ENCODE measurements around the gene ATP8A2. TPM values are rescaled to one million over a fixed set of nuclear protein-coding genes. Genes with fewer than 3 reads are reported as not detected.

ATP8A2 gene
- total and polyA plus RNA-seq, 5 donors: 0.09 to 0.65 (median 0.22) TPM

DNA sequence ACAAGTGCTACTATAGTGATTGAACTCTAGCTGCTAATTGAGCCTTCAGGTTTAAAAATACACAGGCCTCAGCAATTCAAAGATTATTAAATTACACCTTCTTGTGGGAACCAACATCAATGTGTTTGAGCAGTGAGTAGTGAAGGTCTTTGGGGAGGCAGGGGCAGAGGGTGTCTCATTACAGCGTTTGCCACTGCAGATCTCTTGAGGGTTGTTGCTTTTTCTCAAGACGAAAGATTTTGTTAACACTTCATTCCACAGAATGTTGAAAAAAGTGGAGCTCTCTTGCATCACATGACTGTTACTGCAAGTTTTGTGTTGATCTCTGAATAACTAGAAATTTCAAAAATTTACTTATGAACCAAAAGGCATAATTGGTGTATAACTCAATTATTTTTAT, 253.6 kb downstream of the ATP8A2 start:
- H3K27me3 ChIP-seq (ENCODE audit: control insufficient read depth, insufficient read depth): no peaks in the 10 kb centered on the region
- 62% methylated on average over 2 of the region's 2 CpGs for WGBS
- H3K9me3 ChIP-seq (ENCODE audit: control insufficient read depth, low read length): no peaks in the 10 kb centered on the region
- DNase-seq (no peak), ATAC-seq (no peak)
- no peak overlapping the region for H3K27ac ChIP-seq (ENCODE audit: low read length)
- intact Hi-C loops (cut with DNase I): no loop called here
- H3K4me3 ChIP-seq (ENCODE audit: low read length): no peak overlapping the region
- no peaks in the 10 kb centered on the region for H3K4me1 ChIP-seq (ENCODE audit: control insufficient read depth, insufficient read depth, low read length)

DNA sequence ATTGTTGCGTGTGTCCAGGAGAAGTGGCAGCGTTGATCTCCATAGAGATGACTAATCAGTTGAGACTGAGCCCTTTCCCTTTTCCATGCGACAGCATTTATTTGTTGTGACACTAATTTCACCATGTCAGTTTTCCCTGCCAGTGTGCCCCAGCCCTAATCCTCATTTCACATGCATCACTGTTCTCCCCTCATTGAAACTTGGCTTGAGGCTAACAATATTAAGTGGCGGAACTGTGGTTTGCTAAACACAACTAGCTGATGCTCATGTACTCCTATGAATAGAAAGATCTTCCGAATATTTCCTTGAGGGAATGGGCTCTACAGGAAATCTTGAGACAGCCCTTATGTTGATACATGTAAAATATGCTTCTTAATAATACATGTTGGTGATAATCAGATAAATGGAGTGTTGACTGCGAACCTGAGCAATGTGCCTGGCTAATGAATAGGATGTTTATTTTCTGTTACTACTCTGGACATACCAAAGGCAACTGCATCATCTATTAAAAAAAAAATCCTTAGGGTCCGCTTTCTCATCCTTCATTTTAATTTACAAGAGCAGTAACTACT, 258.6 kb downstream of the ATP8A2 start:
- no peak overlapping the region for H3K27ac ChIP-seq (ENCODE audit: low read length)
- ATAC-seq: no peak
- WGBS: 87% methylated on average over 7 of the region's 7 CpGs
- no peaks in the 10 kb centered on the region for H3K27me3 ChIP-seq (ENCODE audit: control insufficient read depth, insufficient read depth)
- no peaks in the 10 kb centered on the region for H3K4me1 ChIP-seq (ENCODE audit: control insufficient read depth, insufficient read depth, low read length)
- DNase-seq: no peak
- no peaks in the 10 kb centered on the region for H3K9me3 ChIP-seq (ENCODE audit: control insufficient read depth, low read length)
- intact Hi-C loops (cut with DNase I): no loop called here
- no peak overlapping the region for H3K4me3 ChIP-seq (ENCODE audit: low read length)

DNA sequence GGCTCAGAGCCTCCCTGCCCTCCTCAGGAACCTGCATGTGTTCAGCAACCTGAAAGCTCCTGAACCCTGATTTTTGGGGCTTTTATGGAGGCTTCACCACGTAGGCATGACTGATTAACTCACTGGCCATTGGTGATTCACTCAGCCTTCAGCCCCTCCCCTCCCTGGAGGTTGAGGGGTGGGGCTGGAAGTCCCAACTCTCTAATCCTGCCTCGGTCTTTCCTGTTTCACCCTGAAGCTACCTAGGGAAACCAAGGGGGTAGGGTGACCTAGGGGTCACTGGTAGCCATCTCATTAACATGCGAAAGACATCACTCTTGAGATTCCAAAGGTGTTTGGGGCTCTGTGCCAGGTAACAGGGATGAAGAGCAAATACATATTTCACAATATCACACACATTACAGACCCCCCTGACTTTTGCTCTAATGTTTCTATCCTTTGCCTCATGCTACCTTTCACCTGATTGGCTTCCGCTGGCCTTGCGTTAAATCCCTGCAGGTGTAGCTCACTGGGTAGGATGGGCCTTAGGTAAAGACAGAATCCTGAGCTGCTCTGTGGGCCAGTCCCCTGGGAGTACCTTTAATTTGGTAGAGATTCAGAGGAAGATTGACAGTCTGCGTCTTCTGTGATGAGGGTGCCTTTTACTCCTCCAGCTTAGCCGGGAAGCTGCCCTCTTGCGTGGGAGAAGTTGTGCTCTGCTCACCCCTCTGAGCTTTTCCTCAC, 260.6 kb downstream of the ATP8A2 start:
- DNase-seq (no peak), ATAC-seq (no peak)
- H3K4me3 ChIP-seq (ENCODE audit: low read length): no peak overlapping the region
- intact Hi-C loops (cut with DNase I): no loop called here
- H3K27ac ChIP-seq (ENCODE audit: low read length): no peak overlapping the region
- no peaks in the 10 kb centered on the region for H3K4me1 ChIP-seq (ENCODE audit: control insufficient read depth, insufficient read depth, low read length)
- no peaks in the 10 kb centered on the region for H3K9me3 ChIP-seq (ENCODE audit: control insufficient read depth, low read length)
- WGBS: 73% methylated on average over 8 of the region's 8 CpGs
- no peaks in the 10 kb centered on the region for H3K27me3 ChIP-seq (ENCODE audit: control insufficient read depth, insufficient read depth)

DNA sequence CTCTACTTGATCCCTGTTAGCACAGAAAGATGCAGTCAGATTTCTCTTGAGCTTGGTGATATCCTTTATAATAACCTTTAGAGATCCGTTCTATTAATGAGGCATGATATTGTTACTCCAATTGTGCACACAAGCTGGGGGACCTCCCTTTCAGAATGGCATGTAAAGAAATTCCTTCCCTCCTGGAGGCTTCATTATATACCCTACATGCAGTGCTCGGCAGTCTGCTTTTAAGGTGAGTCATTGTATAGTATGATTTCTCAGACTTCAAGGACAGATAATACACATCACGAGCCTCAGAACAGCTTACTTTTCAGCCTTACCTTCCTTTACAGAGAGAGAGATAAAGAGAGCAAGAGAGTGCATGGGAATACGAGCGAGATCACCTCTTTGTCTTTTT, 261.3 kb downstream of the ATP8A2 start:
- intact Hi-C loops (cut with DNase I): no loop called here
- no peak overlapping the region for H3K27ac ChIP-seq (ENCODE audit: low read length)
- WGBS: 63% methylated on average over 5 of the region's 5 CpGs
- no peak for DNase-seq
- no peaks in the 10 kb centered on the region for H3K9me3 ChIP-seq (ENCODE audit: control insufficient read depth, low read length)
- H3K4me3 ChIP-seq (ENCODE audit: low read length): no peak overlapping the region
- H3K4me1 ChIP-seq (ENCODE audit: control insufficient read depth, insufficient read depth, low read length): no peaks in the 10 kb centered on the region
- H3K27me3 ChIP-seq (ENCODE audit: control insufficient read depth, insufficient read depth): no peaks in the 10 kb centered on the region
- no peak for ATAC-seq

DNA sequence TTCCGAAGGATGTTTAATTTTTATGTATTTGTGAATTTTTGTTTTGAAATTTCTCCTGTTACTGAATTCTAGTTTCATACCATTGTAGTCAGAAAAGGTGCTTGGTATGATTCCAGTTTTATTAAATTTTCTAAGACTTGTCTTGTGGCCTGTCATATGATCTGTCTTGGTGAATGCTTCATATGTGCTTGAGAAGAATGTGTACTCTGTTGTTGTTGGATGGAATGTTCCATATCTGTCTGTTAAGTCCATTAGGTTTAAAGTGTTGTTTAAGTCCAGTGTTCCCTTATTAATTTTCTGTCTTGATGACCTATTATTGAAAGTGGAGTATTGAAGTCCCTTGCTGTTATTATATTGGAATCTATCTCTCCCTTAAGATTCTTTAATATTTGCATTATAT, 273.9 kb downstream of the ATP8A2 start:
- DNase-seq (no peak), ATAC-seq (no peak)
- H3K27me3 ChIP-seq (ENCODE audit: control insufficient read depth, insufficient read depth): no peaks in the 10 kb centered on the region
- intact Hi-C loops (cut with DNase I): no loop called here
- whole genome bisulfite sequencing: 94% methylated on average over 1 of the region's 1 CpG
- no peak overlapping the region for H3K27ac ChIP-seq (ENCODE audit: low read length)
- H3K4me3 ChIP-seq (ENCODE audit: low read length): no peak overlapping the region
- no peaks in the 10 kb centered on the region for H3K4me1 ChIP-seq (ENCODE audit: control insufficient read depth, insufficient read depth, low read length)
- no peaks in the 10 kb centered on the region for H3K9me3 ChIP-seq (ENCODE audit: control insufficient read depth, low read length)

DNA sequence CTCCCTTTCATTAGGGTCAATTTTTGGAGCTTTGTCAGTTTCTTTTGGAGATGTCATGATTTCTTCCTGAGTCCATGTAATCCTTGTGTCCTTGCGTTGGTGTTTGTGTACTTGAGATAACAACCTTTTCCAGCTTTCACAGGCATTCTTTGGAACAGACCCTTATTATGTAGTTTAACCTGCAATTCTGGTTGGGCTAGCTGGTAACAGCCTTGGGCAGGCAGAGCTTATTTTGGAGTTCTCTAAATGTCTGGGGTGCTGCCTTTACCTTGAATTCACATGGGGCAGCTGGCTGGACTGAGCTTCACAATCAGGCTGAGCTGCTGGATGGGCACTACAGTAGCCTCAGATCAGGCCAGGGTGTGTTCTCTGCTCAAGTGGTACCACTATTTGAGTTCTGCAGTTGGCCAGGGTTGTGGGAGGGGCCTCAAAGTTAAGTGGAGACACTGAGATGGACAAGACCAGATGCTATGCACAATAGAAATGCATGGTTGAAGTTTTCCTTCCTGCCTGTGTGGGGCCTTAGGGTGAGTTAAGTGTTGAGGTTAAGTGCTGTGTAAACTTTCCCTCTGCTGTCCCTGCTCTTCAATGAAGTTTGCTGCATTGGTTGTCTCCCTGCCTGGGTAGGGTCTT, 277.3 kb downstream of the ATP8A2 start:
- no peak for ATAC-seq
- 37% methylated on average over 1 of the region's 1 CpG for WGBS
- Histone ChIP-seq H3K27me3 (ENCODE audit: control insufficient read depth, insufficient read depth) (no peaks in the 10 kb centered on the region), H3K4me3 (ENCODE audit: low read length) (no peak overlapping the region), H3K4me1 (ENCODE audit: control insufficient read depth, insufficient read depth, low read length) (no peaks in the 10 kb centered on the region), H3K27ac (ENCODE audit: low read length) (no peak overlapping the region), H3K9me3 (ENCODE audit: control insufficient read depth, low read length) (no peaks in the 10 kb centered on the region)
- intact Hi-C loops (cut with DNase I): no loop called here
- no peak for DNase-seq

DNA sequence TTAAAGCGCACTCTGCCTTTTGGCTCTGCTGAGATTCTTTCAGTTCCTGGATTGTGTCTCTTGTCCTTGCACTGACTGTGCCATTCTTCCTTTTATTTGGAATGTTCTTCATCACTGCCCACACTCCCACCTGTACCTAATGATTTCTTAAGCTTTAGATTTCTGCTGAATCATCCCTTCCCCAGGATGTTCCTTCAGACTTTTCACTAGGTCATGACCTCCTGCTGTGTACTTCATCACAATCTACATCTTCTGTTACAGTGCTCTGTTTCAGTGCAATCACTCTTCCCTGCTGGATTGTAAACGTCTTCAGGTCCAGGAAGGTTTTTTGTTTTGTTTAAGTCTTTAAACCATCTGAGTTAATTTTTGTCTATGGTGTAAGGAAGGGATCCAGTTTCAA, 281.0 kb downstream of the ATP8A2 start:
- H3K27ac ChIP-seq (ENCODE audit: low read length): no peak overlapping the region
- H3K4me3 ChIP-seq (ENCODE audit: low read length): no peak overlapping the region
- DNase-seq (no peak), ATAC-seq (no peak)
- WGBS: 34% methylated on average over 2 of the region's 2 CpGs
- H3K27me3 ChIP-seq (ENCODE audit: control insufficient read depth, insufficient read depth): no peaks in the 10 kb centered on the region
- intact Hi-C loops (cut with DNase I): no loop called here
- H3K4me1 ChIP-seq (ENCODE audit: control insufficient read depth, insufficient read depth, low read length): no peaks in the 10 kb centered on the region
- H3K9me3 ChIP-seq (ENCODE audit: control insufficient read depth, low read length): no peaks in the 10 kb centered on the region

DNA sequence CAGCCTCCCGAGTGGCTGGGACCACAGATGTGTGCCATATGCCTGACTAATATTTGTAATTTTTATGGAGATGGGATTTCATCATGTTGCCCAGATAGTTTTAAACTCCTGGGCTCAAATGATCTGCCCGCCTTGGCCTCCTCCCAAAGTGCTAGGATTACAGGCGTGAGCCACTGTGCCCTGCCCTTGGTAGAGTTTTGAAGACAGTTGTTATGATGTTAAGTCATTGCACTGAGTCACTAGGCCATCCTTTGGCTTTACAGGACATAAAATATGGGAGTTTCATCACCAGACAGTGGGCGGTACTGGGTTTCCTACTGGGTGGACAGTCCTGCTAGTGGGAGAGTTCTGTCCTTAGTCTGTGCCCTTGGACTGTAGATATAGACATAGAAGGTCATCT, 282.5 kb downstream of the ATP8A2 start:
- intact Hi-C loops (cut with DNase I): no loop called here
- 86% methylated on average over 4 of the region's 4 CpGs for WGBS
- Histone ChIP-seq H3K9me3 (ENCODE audit: control insufficient read depth, low read length) (no peaks in the 10 kb centered on the region), H3K27me3 (ENCODE audit: control insufficient read depth, insufficient read depth) (no peaks in the 10 kb centered on the region), H3K4me3 (ENCODE audit: low read length) (no peak overlapping the region), H3K4me1 (ENCODE audit: control insufficient read depth, insufficient read depth, low read length) (no peaks in the 10 kb centered on the region), H3K27ac (ENCODE audit: low read length) (no peak overlapping the region)
- no peak for DNase-seq
- no peak for ATAC-seq

DNA sequence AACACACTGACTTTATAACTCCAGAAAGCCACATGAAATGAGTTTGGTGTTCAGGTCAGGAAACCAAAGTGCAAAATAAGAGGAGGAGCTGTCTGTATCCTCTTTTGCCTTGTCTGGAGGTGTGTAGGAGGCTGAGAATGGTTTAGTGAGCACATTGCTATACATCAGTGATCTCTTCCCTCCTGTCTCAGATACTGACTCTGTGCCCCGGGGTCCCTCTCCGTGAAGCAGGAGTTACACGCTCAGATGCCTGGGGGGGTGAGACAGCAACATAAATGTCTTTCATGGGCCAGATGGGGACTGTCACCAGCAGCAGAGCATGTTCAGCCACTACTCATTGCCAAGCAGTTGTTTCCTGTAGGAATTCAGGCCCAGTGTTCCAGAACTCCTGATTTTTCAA, 285.4 kb downstream of the ATP8A2 start:
- 40% methylated on average over 3 of the region's 3 CpGs for WGBS

DNA sequence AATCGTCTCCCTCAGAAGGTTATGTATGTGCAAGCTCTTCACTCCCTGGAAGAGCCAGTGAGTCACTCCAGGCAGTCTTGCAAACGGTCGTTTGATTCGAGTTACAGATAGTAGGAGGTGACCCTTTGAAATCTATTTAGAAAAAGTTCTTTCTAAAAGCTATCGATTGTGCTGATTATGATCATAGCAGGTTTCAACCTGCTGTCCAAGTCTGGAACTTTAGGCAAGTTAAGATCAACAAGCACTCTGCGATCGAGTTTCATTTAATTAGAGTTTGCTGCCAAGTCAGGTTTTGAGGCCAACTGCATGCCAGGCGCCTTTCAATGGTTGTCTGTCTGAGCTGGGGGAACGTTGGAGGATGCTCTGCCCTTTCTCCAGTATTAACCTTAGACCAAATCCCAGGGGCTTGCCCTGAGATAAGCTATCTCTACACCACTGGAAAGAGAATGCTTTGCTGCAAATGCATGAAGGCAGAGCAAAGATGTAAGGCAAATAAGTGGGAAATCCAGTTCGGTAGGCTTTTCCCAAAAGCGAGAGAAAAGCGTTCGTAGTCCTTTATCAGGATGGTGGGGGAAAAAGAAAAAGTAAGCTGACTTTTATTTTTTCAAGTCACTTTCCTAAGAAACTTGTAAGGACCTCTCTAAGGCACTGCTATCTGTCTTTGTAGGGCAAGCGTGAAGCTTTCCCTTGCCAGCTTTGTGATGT, 287.5 kb downstream of the ATP8A2 start:
- intact Hi-C loops (cut with DNase I): no loop called here
- Histone ChIP-seq H3K4me1 (ENCODE audit: control insufficient read depth, insufficient read depth, low read length) (no peaks in the 10 kb centered on the region), H3K27me3 (ENCODE audit: control insufficient read depth, insufficient read depth) (no peaks in the 10 kb centered on the region), H3K9me3 (ENCODE audit: control insufficient read depth, low read length) (no peaks in the 10 kb centered on the region), H3K4me3 (ENCODE audit: low read length) (no peak overlapping the region), H3K27ac (ENCODE audit: low read length) (no peak overlapping the region)
- WGBS: 35% methylated on average over 14 of the region's 14 CpGs
- ATAC-seq: no peak
- DNase-seq: no peak

More for the DNA sequence above, 285.4 kb downstream of the ATP8A2 start:
- DNase-seq (no peak), ATAC-seq (no peak)
- Histone ChIP-seq H3K27me3 (ENCODE audit: control insufficient read depth, insufficient read depth) (no peaks in the 10 kb centered on the region), H3K4me1 (ENCODE audit: control insufficient read depth, insufficient read depth, low read length) (no peaks in the 10 kb centered on the region), H3K4me3 (ENCODE audit: low read length) (no peak overlapping the region), H3K27ac (ENCODE audit: low read length) (no peak overlapping the region), H3K9me3 (ENCODE audit: control insufficient read depth, low read length) (no peaks in the 10 kb centered on the region)
- intact Hi-C loops (cut with DNase I): no loop called here

DNA sequence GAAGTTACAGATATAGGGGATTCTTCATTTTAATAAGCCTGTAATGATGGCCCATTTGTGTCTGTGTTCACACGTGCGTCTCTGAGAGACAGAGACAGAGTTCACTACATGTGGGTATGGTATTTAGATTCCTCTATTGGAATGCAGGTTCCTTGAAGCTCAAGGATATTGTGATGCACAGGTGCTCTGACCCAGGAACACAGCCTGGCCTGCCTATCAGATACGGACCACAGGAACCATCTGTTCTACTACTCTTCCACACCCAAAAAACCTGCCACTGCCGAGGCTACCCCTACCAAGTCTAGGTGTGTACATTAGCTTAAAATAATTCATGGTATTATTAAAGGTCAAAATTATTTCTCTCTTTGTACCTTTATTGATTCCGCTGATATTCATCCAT, 289.2 kb downstream of the ATP8A2 start:
- Histone ChIP-seq H3K27me3 (ENCODE audit: control insufficient read depth, insufficient read depth) (no peaks in the 10 kb centered on the region), H3K4me3 (ENCODE audit: low read length) (no peak overlapping the region), H3K27ac (ENCODE audit: low read length) (no peak overlapping the region), H3K4me1 (ENCODE audit: control insufficient read depth, insufficient read depth, low read length) (no peaks in the 10 kb centered on the region), H3K9me3 (ENCODE audit: control insufficient read depth, low read length) (no peaks in the 10 kb centered on the region)
- ATAC-seq (no peak), DNase-seq (no peak)
- 87% methylated on average over 5 of the region's 5 CpGs for WGBS
- intact Hi-C loops (cut with DNase I): no loop called here
